Naive thymus-derived CD4-positive, alpha-beta T cell (primary cell): ENCODE measurements around the gene MMS19. TPM values are rescaled to one million over a fixed set of nuclear protein-coding genes. Genes with fewer than 3 reads are reported as not detected.

ENCODE experiments used
- ATAC-seq: fragments of 150-1000 bp; cut with Tn5 transposase; 2 replicates; pipeline ENCODE4 v1.10.0; 2021; ENCODE audit warnings: mild to moderate bottlenecking, moderate library complexity
- CTCF ChIA-PET: fragments of 350-600 bp; sonication (Branson Sonifier 250); formaldehyde crosslinking; loops from one replicate; lab custom pipeline; 2021; ENCODE audit warnings: antibody characterized with exemption; lab: Charles Lee
- POLR2A ChIA-PET: fragments of 350-600 bp; sonication (Branson Sonifier 250); formaldehyde crosslinking; loops from one replicate; lab custom pipeline; 2021; ENCODE audit warnings: antibody characterized with exemption, inconsistent platforms; lab: Charles Lee
- DNase-seq, 9 donors: peaks; one replicate each; pipeline versions ENCODE4 v3.0.0 to v3.0.0-alpha.2; 2020 to 2022; ENCODE audit warnings: mixed read lengths in 1 of 9
- H3K27ac ChIP-seq: one replicate; pipeline ENCODE4 v1.7.0; 2013; ENCODE audit warnings: mild to moderate bottlenecking, low read depth, low read length, moderate library complexity
- H3K27me3 ChIP-seq, 2 donors: one replicate each; pipeline ENCODE4 v1.7.0; 2013; ENCODE audit warnings: low read length in 2 of 2, mild to moderate bottlenecking in 2 of 2, moderate library complexity in 2 of 2; ENCODE audit not compliant: control insufficient read depth in 2 of 2, insufficient read depth in 2 of 2
- H3K36me3 ChIP-seq, 3 experiments: 1 replicate in 2 of 3; 2 replicates in 1 of 3; pipeline ENCODE4 v1.7.0; 2013; ENCODE audit warnings: low read length in 3 of 3, mild to moderate bottlenecking in 3 of 3, moderate library complexity in 1 of 3; ENCODE audit not compliant: insufficient read depth in 3 of 3, control insufficient read depth in 2 of 3
- H3K4me1 ChIP-seq, 2 donors: one replicate each; pipeline ENCODE4 v1.7.0; 2013; ENCODE audit warnings: low read length in 2 of 2, mild to moderate bottlenecking in 2 of 2, moderate library complexity in 1 of 2; ENCODE audit not compliant: control insufficient read depth in 2 of 2, insufficient read depth in 2 of 2
- H3K4me3 ChIP-seq: 2 replicates; pipeline ENCODE4 v1.7.0; 2013; ENCODE audit warnings: mild to moderate bottlenecking, low read length
- H3K9me3 ChIP-seq, 3 experiments: 1 replicate in 2 of 3; 2 replicates in 1 of 3; pipeline ENCODE4 v1.7.0; 2013; ENCODE audit warnings: low read length in 3 of 3; ENCODE audit not compliant: control insufficient read depth in 2 of 3
- H3K27ac Mint-ChIP-seq, 9 donors: one replicate each; pipeline ENCODE4 v1.8.0; 2020 to 2022; ENCODE audit warnings: mixed read lengths in 9 of 9, mild to moderate bottlenecking in 8 of 9, moderate library complexity in 5 of 9, inconsistent platforms in 2 of 9
- H3K27me3 Mint-ChIP-seq, 5 donors: one replicate each; pipeline ENCODE4 v1.8.0; 2021 to 2022; ENCODE audit warnings: mixed read lengths in 5 of 5, mild to moderate bottlenecking in 1 of 5
- H3K36me3 Mint-ChIP-seq, 5 donors: one replicate each; pipeline ENCODE4 v1.8.0; 2020 to 2022; ENCODE audit warnings: mixed read lengths in 5 of 5, mild to moderate bottlenecking in 3 of 5, inconsistent platforms in 1 of 5
- H3K4me1 Mint-ChIP-seq, 7 donors: one replicate each; pipeline ENCODE4 v1.8.0; 2020 to 2022; ENCODE audit warnings: mixed read lengths in 7 of 7, mild to moderate bottlenecking in 3 of 7, inconsistent platforms in 1 of 7
- H3K4me3 Mint-ChIP-seq, 10 donors: one replicate each; pipeline ENCODE4 v1.8.0; 2020 to 2022; ENCODE audit warnings: mild to moderate bottlenecking in 10 of 10, mixed read lengths in 10 of 10, moderate library complexity in 6 of 10, inconsistent platforms in 2 of 10
- H3K9me3 Mint-ChIP-seq, 11 donors: one replicate each; pipeline ENCODE4 v1.8.0; 2020 to 2022; ENCODE audit warnings: mixed read lengths in 11 of 11, mild to moderate bottlenecking in 4 of 11, inconsistent platforms in 1 of 11, moderate library complexity in 1 of 11
- intact Hi-C, 2 donors: fragments of 100-400 bp; cut with micrococcal nuclease; formaldehyde crosslinking; loops; one replicate each; pipeline ENCODE4 v1.15.1; 2023
- polyA plus RNA-seq, 2 donors: library from polyadenylated mRNA; unstranded; fragments of 300-500 nt; fragmentation: Illumina TruSeq; gene quantifications; one replicate each; pipeline ENCODE4 v1.2.3, GENCODE V29; 2021
- total RNA-seq, 6 experiments: library from RNA in 5 of 6; stranded (reverse) in 5 of 6; gene quantifications; 1 replicate in 5 of 6; 2 replicates in 1 of 6; pipeline ENCODE4 v1.2.3 and lab custom pipeline; 2021 to 2026

Gene MMS19
- total and polyA plus RNA-seq, 7 experiments from 2014 or later: 37.4 to 113 (median 82.0) TPM

DNA sequence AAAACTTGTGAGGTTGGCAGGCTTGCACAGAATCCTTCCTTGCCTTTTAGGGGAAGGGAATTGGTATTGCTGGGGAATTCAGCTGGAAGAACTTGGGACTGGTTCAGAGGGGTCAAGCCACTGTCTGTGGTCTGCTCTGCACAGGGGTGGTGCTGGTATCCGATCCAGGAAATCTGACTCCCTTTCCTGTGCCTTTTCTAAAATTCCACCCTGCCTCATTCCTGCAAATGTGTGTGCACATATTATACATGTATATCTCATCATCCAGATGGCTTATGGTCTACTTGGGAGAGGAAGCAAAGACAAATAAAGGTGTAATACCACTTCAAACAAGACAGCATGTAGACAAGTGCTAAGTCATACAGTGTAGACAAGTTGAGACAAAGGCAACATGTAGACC is 14.8 kb upstream of the MMS19 start:
- Mint-ChIP-seq H3K27ac (peak overlapping the region in 1 of 9 donors; percentile 83), H3K9me3 (no peaks in the 10 kb centered on the region), H3K27me3 (peaks cover 0 to 12% (median 0%) of the 10 kb centered on the region in 5 donors), H3K36me3 (no peaks in the 10 kb centered on the region), H3K4me1 (peaks cover 0 to 6% (median 0%) of the 10 kb centered on the region in 7 donors), H3K4me3 (no peak overlapping the region)
- Histone ChIP-seq H3K4me3 (no peak overlapping the region), H3K4me1 (no peaks in the 10 kb centered on the region), H3K36me3 (no peaks in the 10 kb centered on the region), H3K27me3 (no peaks in the 10 kb centered on the region), H3K9me3 (no peaks in the 10 kb centered on the region), H3K27ac (no peak overlapping the region)
- ChIA-PET POLR2A (interaction anchor here (0.6 to 1.0 kb wide), 2 partner anchors 8 to 9 kb away, joined by 3 read pairs; no protein-coding TSS in a partner anchor), CTCF (interaction anchor here (1.1 kb wide), 1 partner anchor 10 kb away, joined by 3 read pairs; no protein-coding TSS in a partner anchor)
- DNase-seq (no peak), ATAC-seq (no peak)
- intact Hi-C loops: no loop called here

DNA sequence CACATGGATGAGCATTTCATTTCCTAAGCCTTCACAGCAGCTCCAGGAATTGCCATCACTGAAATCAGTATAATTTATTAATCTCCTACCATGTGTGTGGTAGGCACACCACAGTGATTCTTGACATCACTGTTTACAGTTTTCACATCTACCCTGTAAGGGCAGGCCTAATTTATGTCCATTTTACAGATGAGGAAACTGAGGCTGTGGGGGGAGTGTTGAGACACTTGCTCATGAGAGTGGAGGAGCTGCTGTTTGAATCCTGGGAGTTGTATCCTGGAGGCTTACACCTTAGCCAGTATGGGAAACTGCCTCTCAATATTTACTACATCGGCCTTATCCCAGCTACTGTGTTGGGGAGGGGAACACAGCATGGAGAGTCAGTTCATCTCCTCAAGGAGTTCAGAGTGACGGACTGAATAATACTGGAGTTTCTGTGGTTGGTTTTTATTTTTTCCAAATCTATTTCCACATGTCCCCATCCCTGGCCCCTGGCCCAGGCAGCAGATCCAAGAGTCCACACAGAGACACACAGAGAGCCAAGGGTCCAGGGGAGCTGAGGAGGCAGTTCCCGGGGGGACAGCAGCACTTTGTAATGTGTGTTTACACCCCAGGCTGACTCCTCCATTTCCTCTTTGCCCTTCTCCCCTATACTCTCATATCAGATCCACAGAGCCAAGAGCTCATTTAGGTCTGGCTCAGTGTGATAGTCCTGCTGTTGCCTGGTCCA is 13.7 kb upstream of the MMS19 start:
- H3K9me3 Mint-ChIP-seq: no peaks in the 10 kb centered on the region
- peaks cover 0 to 12% (median 0%) of the 10 kb centered on the region in 5 donors for H3K27me3 Mint-ChIP-seq
- intact Hi-C loops: no loop called here
- H3K27ac Mint-ChIP-seq: no peak overlapping the region
- H3K27ac ChIP-seq: no peak overlapping the region
- no peaks in the 10 kb centered on the region for H3K36me3 ChIP-seq
- ChIA-PET CTCF (no interaction called here), POLR2A (no interaction called here)
- ATAC-seq: no peak
- no peaks in the 10 kb centered on the region for H3K4me1 ChIP-seq
- no peak for DNase-seq
- no peaks in the 10 kb centered on the region for H3K27me3 ChIP-seq
- H3K4me3 Mint-ChIP-seq: no peak overlapping the region
- H3K9me3 ChIP-seq: no peaks in the 10 kb centered on the region
- peaks cover 0 to 4% (median 0%) of the 10 kb centered on the region in 7 donors for H3K4me1 Mint-ChIP-seq
- H3K36me3 Mint-ChIP-seq: no peaks in the 10 kb centered on the region
- no peak overlapping the region for H3K4me3 ChIP-seq

DNA sequence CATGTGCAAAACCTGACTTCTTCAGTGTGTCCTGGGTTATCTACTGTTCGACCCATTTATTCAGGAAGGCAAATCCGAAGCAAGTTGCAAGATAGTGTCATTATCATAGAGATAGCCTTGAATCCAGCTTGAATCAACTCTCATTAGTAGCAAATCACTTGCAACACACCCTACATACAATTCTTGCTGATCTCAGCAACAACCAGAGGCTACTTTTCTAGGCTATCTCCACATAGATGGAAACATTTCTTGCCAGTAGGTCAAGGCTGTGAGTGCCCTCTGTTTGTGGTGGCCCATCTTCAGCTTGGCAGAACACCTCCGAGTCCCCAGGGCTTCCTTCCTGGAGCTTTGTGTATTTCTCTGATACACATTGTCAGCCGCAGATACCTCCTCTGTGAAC is 12.5 kb upstream of the MMS19 start:
- Mint-ChIP-seq H3K27me3 (peaks cover 0 to 19% (median 0%) of the 10 kb centered on the region in 5 donors), H3K9me3 (no peaks in the 10 kb centered on the region)
- CTCF ChIA-PET: no interaction called here

DNA sequence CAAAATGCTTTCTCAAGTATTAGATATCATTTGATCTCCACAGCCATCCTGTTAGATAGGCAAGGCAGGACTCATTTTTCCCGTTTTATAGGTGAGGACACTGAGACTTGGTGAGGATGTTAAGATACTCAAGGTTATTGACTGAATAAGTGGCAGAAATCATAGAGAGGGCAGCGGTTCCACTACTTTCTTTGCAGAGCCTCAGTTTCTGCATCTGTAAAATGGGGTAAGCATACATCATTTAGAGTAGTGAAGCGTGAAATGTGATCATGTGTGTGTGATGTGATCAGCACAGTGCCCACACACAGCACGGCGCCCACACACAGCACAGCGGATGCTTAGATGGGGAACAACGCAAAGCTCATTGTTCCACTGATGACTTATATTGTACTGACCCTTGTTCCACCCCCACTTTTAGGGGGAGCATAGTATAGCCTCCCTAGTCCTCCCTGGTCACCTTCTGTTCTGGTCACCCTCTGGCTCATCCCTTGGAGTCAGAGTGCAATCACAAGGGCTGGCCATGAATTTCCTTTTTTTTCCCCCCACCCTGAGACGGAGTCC is 11.0 kb upstream of the MMS19 start:
- no peak overlapping the region for H3K27ac ChIP-seq
- no peaks in the 10 kb centered on the region for H3K4me1 ChIP-seq
- intact Hi-C loops: no loop called here
- H3K27me3 ChIP-seq: no peaks in the 10 kb centered on the region
- H3K4me1 Mint-ChIP-seq: peaks cover 0 to 4% (median 0%) of the 10 kb centered on the region in 7 donors
- no peak overlapping the region for H3K4me3 Mint-ChIP-seq
- POLR2A ChIA-PET: no interaction called here
- H3K4me3 ChIP-seq: no peak overlapping the region
- DNase-seq: no peak
- no peaks in the 10 kb centered on the region for H3K9me3 ChIP-seq
- H3K36me3 ChIP-seq: no peaks in the 10 kb centered on the region
- H3K27ac Mint-ChIP-seq: no peak overlapping the region
- no peaks in the 10 kb centered on the region for H3K9me3 Mint-ChIP-seq
- CTCF ChIA-PET: no interaction called here
- peaks cover 0 to 12% (median 0%) of the 10 kb centered on the region in 5 donors for H3K27me3 Mint-ChIP-seq
- H3K36me3 Mint-ChIP-seq: no peaks in the 10 kb centered on the region
- ATAC-seq: no peak

More for the DNA sequence above, 12.5 kb upstream of the MMS19 start:
- H3K27ac ChIP-seq: no peak overlapping the region
- no peak for ATAC-seq
- POLR2A ChIA-PET: no interaction called here
- DNase-seq: no peak
- H3K27me3 ChIP-seq: no peaks in the 10 kb centered on the region
- H3K4me3 ChIP-seq: no peak overlapping the region
- H3K36me3 ChIP-seq: no peaks in the 10 kb centered on the region
- H3K4me1 ChIP-seq: no peaks in the 10 kb centered on the region
- Mint-ChIP-seq H3K4me3 (no peak overlapping the region), H3K4me1 (peaks cover 0 to 4% (median 0%) of the 10 kb centered on the region in 7 donors), H3K36me3 (no peaks in the 10 kb centered on the region), H3K27ac (no peak overlapping the region)
- intact Hi-C loops: no loop called here
- H3K9me3 ChIP-seq: no peaks in the 10 kb centered on the region

DNA sequence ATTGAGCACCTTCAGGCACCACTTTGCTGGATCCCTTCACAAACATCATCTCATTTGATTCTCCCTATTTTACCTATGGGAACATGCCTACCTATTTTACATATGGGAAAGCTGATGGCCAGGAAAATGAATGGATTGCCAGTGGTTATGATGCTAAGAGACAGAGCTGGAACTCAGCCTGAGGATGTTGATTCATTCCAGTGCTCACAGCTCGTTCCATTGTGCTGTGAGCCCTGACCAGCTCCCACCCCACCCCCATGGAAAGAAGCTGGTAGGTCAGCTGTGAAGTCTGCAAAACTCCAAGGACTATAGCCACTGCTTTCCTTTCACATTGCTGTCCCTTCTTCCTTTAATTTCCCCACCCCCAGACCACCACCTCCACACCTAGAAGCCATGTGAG is 10.1 kb upstream of the MMS19 start:
- ATAC-seq (no peak), DNase-seq (no peak)
- intact Hi-C loops: no loop called here
- Mint-ChIP-seq H3K4me3 (no peak overlapping the region), H3K9me3 (no peaks in the 10 kb centered on the region), H3K36me3 (no peaks in the 10 kb centered on the region), H3K27ac (no peak overlapping the region), H3K27me3 (peaks cover 0 to 12% (median 0%) of the 10 kb centered on the region in 5 donors), H3K4me1 (peaks cover 0 to 3% (median 0%) of the 10 kb centered on the region in 7 donors)
- Histone ChIP-seq H3K27ac (no peak overlapping the region), H3K9me3 (no peaks in the 10 kb centered on the region), H3K36me3 (no peaks in the 10 kb centered on the region), H3K4me1 (no peaks in the 10 kb centered on the region), H3K27me3 (no peaks in the 10 kb centered on the region), H3K4me3 (no peak overlapping the region)
- POLR2A ChIA-PET: no interaction called here
- CTCF ChIA-PET: no interaction called here

DNA sequence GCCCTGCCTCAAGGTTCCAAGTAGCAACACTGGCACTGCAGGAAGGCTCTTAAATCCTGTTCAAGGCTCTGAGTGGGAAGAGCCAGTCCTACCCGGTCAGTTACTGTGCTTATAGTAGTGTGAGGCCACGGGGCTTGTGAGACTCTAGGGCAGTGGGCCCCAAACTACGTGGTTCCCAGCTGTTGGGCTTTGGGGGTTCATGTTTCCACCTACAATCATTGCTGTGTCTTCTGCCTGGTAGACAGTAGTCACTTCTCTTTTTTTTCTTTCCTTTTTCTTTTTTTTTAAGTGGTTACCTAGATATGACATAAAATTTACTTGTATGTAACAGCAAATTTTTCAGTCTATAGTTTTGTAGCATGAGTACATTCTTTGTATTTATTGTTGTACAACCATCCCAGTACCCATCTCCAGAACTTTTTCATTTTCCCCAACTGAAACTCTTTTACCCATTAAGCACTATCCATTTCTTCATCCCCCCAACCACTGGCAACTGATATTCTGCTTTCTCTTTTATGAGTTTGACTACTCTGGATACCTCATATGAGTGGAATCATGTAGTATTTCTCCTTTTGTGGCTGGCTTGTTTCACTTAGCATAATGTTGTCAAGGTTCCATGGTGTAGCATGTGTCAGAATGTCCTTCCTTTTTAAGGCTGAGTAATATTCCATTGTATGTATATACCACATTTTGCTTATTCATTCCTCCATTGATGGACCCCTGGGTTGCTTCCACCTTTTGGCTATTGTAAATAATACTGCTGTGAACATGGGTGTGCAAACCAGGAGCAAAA is 8.2 kb upstream of the MMS19 start:
- no peak overlapping the region for H3K27ac Mint-ChIP-seq
- no peaks in the 10 kb centered on the region for H3K36me3 Mint-ChIP-seq

More for the DNA sequence above, 8.2 kb upstream of the MMS19 start:
- peaks cover 0 to 2% (median 0%) of the 10 kb centered on the region in 7 donors for H3K4me1 Mint-ChIP-seq
- intact Hi-C loops: no loop called here
- DNase-seq: no peak
- no peak for ATAC-seq
- ChIA-PET POLR2A (no interaction called here), CTCF (no interaction called here)
- H3K4me3 ChIP-seq: no peak overlapping the region
- H3K9me3 Mint-ChIP-seq: no peaks in the 10 kb centered on the region
- peaks cover 0 to 25% (median 7%) of the 10 kb centered on the region in 5 donors for H3K27me3 Mint-ChIP-seq
- H3K9me3 ChIP-seq: no peaks in the 10 kb centered on the region
- H3K36me3 ChIP-seq: no peaks in the 10 kb centered on the region
- no peaks in the 10 kb centered on the region for H3K27me3 ChIP-seq
- no peak overlapping the region for H3K4me3 Mint-ChIP-seq
- no peaks in the 10 kb centered on the region for H3K4me1 ChIP-seq
- H3K27ac ChIP-seq: no peak overlapping the region
